T-helper 9 cell (primary cell): ENCODE results near the gene ZFHX3.
"Not testable (repeated sequence)": the region's sequence is repeated elsewhere in the genome, so short reads cannot be mapped to it uniquely, and the experiment has no call there.

Experiments used
- DNase-seq: peaks from one replicate; pipeline ENCODE4 v3.0.0-alpha.2; 2020

ZFHX3 gene

GRCh38 chr16:72995882-72996270 is 52.1 kb downstream of the ZFHX3 start:
- DNase-seq: not testable (repeated sequence)

DNA sequence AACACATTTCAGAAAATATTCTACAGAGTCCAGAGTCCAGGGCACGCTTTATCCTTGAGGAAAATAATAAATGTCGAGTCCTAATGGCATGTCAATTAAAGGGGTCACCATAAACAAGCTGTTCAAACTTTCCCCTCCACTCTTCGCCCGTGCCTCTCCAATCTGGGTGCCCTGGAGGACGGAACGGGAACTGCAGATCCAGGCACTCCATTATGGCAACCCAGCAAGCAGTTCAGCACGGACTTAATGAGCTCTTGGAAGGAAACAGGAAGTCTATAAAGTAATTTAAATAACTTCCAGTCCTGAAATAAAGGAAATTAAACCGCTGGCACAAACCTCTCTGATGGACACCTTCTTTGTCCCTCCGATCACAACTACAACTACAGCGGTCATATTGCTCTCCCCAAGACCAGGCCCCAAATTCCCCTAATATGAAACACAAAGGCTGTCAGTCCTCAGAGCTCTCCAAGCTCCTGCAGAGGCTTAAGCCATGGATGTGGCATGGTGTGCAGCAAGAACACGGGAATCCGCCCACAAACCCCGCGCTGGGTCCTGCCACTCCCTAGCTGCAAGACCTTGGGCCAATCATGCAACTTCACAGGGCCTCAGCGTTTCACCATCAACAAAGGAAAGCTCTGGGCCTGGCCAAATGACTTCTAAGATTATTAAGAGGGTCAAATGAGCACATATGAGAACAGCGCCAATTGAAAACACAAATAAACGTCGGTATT is 52.6 kb downstream of the ZFHX3 start:
- DNase-seq: no peak

DNA sequence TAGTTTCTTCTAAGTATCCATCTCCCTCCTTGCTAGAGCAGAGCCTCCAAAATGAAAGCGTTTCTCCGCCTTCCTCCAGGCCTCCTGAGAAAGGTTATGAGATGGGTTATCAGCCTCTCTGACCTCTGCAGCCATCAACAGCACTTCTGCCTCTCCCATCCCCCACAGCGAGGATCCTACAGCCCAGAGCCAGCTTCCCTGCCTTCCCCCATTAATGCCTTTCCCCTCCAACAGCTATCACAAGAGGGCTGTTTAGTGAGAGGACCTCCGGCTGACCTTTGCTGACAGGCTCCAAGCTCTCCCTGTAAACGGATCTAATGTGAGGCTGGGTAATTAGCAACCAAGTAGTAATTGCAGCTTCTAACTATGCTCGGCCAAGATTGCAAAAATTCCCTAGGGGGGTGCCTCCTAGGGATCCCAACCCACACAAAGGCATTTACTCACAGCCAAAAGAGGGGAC is 55.8 kb downstream of the ZFHX3 start:
- no peak for DNase-seq

DNA sequence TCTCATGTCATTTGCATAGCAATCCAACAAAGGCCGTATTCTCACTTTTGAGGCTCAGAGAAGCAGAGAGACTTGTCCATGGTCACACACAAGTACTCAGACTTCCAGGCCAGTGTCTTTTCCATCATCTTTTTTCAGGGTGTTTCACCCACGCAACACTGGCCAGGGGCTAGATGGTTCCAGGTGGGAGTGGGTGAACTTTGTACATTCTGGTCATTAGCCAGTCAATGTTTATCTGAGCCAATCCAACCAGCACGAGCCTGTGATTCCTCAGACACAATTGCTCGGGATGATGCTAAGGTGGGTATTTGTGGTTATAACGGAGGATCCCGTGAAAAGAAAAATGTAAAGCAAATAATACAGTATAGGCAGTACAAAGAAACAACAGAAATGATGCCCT is 56.3 kb downstream of the ZFHX3 start:
- DNase-seq: no peak

GRCh38 chr16:72991211-72991610 is 56.7 kb downstream of the ZFHX3 start:
- no peak for DNase-seq

GRCh38 chr16:72990571-72990970 is 57.4 kb downstream of the ZFHX3 start:
- no peak for DNase-seq

DNA sequence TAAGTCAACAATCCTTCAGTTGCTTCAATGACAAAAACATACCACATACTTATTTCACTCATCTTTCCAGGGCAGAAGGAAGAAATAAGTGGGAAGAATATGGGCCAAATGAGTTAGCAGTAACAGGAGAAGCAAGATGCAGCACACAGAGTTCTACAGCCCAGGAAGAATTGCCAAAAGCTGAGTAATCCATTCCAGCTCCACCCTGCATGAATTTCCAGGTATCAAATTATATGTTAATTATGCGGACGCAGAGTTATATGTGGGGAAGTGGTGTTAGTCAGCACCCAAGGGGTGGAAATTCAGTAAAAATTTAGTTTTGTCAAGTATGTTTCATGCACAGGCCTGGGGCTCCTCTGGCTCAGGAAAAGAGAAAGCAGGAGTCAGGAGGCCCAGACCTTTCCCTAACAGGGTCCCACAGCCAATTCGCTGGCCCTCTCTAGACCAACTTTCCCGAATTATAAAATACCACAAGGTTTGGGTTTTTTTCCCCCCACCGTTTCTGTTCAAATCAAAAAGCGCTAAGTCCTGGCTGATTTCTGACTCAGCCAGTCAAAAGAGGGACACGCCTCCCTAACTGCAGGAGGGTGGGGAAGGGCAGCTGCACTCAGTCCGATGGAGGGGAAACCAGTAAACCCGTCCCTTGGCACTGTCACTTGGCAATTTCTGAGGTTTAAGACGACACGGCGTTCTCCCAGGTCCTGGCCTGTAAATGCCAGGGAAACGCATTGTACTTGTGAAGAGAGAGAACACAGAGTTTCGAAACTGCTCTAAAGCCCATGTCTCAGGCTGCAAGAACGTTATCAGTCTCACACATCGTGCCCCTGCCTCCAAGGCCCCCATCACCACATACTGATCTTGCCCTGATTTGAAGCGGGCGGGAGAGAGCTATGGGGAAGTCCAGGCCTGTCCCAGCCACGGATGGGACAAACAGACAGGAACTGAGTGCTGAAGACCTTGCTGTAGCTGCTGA is 58.1 kb downstream of the ZFHX3 start:
- no peak for DNase-seq

DNA sequence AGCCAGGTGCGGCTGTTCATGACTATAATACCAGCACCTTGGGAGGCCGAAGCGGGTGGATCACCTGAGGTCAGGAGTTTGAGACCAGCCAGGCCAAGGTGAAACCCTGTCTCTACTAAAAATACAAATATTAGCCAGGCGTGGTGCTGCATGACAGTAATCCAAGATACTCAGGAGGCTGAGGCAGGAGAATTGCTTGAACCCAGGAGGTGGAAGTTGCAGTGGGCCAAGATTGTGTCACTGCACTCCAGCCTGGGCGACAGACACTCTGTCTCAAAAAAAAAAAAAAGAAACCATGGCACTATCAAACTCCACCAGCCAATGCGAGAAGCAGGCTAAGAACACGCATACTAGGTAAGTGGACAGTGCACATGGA is 58.7 kb downstream of the ZFHX3 start:
- DNase-seq: not testable (repeated sequence)

GRCh38 chr16:72988569-72988968 is 59.4 kb downstream of the ZFHX3 start:
- no peak for DNase-seq

GRCh38 chr16:72987480-72987901 is 60.4 kb downstream of the ZFHX3 start:
- DNase-seq: no peak

- DNase-seq: no peak
Observed at GRCh38 chr16:72985995-72986394, 61.9 kb downstream of the ZFHX3 start.

DNA sequence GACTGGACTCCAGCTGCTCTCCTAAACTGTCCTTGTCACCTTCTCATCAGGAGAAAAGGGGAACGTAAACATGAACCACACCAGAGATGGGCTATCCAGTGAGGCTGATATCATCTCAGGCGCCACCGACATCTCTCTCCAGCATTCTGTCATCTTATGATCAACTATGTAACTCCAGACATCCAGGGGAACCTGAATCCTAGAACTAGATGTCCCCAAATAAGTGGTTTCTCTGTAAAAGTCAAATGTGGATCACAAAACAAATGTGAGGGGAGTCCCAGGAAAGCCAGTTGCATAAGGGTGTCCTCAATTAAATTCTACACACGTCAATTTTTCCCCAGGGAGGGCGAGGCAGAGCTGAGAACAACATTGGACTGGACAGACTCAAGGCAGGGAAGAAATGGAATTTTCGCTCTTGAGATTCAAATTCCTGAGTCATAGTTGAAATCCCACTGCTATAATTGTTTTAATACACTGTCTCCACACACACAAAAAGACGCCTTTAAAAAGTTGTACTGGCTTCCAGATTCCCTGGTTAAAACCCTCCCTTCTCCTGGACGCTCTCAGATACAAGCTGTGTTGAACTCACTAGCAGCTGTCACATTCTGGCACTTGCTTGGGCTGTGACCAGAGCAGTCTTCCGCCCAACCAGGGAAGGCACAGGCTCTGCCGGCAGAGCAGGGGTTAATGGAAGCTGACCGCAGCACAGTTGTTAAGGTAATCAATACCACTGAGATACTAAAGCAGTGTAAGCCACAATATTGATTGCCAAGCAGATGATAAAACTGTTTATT is 62.6 kb downstream of the ZFHX3 start:
- DNase-seq: no peak

DNA sequence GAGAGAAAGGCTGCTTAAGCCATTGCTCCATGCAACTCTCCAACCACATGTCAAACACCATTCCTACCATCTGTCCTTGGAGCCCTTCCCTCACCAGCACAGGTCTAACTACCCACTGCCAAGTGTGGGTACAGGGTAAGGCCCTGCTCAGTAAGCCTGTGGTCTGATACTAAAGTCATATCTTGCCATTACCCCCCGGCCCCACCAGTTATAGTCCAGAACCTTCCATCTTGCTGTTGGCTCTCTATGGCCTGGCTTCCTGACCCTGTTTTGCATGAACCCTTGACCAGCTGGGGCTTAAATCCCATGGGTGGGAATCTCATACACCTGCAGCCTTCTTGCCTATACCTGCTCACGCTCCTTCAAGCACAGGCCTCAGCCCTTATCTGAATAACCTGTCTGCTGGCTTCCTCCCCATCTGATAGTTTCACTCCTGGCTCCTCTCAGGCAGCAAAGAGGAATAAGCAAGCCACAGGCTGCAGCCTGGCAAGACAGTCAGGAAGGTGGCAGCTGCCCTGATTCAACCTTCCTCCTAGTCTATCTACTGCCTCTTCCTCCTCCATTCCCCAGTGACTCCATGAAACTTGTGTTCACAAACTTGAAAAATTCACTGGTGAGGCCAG is 64.1 kb downstream of the ZFHX3 start:
- DNase-seq: no peak

- no peak for DNase-seq
Observed at GRCh38 chr16:72983241-72983640, 64.7 kb downstream of the ZFHX3 start.

DNA sequence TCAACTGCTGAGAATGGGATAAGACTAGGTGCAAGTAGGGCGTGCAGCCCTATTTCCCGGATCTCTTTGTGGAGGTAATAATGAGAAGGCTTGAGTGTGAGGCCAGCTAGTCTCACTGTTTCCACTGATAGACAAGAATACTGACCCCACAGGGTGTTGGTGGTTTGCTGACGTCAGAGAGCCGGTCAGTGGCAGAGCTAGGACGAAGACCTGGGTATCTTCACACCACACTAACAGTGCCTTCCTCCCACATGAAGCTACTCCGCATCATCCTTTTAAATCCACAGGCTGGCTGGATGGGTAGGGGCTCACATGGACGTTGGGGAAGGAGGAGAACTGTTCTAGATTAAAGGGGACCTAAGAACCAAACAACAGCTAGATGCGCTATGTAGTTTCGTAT is 68.0 kb downstream of the ZFHX3 start:
- no peak for DNase-seq

- DNase-seq: no peak
Observed at GRCh38 chr16:72978212-72978611, 69.7 kb downstream of the ZFHX3 start.

DNA sequence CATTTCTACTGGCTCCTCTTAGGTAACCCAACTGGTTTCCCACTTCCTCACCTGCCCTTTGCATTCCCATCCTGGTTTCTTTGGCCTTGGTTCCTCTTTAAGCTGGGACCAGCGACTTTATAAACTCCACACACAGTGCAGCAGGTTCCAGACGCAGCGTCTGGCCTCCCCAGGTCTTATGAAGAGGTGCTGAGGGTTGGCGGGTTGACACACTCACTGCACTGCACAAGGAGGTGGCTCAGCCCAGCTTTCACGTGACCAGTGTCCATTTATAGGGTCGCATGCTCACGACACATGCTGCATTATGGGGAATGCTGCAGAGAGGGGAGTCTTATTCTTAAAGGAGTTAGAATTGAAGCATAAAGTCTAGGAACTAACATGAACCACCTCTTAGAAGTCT is 70.8 kb downstream of the ZFHX3 start:
- DNase-seq: no peak

GRCh38 chr16:72976438-72977064 is 71.4 kb downstream of the ZFHX3 start:
- no peak for DNase-seq

GRCh38 chr16:72975809-72976437 is 72.0 kb downstream of the ZFHX3 start:
- no peak for DNase-seq

GRCh38 chr16:72974142-72974769 is 73.7 kb downstream of the ZFHX3 start:
- no peak for DNase-seq
